Esophagus mucosa (tissue), 1 donor: Measurements from ENCODE around the gene SPRR2E. TPM values are rescaled to one million over a fixed set of nuclear protein-coding genes. Genes with fewer than 3 reads are reported as not detected.

ENCODE experiments used
- ATAC-seq: fragments of 200-7000 bp; cut with Tn5 transposase; one replicate; pipeline ENCODE4 v1.9.1; 2020
- total RNA-seq: library from RNA; stranded (reverse); gene quantifications from one replicate; pipeline ENCODE4 v1.2.4, GENCODE V29; 2023
- donor health status: DM: yes; HTN: yes; CAD: no.

SPRR2E gene
- total RNA-seq, 1 donor from 2014 or later: 1,779 TPM

DNA sequence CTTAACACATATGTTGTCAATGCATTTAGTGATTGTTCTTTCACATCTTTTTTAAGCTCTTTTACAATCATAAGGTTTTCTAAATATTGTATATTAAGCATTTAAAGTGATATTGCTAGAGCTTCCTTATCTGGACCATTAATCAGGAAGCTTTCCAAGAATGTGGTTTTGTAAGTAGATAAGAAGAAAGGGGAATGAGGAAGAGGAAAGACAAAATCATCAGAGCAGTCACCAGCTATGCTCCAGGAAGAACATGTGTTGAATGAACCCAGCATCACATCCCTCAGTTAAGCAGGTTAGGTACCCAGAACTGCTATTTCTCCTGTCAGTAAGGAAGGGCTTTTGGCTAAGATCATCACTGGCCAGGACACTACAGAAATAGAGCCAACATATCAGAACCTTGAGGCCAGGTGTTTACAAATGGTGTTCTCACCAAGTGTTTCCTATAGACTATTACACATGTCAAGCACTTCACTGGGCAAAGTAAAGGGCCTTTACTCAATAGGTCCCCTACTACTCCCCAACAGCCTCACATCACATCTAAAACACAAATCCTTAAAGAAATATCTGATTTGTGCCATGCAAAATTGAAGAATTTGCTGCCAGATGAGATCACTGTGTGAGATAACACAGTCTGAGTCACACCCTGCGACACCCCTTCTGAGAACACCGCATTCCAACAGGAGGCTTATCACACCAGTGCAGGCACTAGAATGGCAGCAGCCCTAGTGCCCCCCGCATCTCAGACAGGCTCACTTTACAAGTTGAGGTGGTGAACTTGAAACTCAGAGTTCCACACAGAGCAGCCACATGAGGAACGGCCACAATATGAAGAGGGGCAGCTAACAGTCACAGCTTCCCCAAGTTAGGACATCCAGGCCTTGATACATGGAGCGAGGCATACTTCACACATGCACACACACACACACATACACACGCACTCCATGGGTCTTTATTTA, 35.2 kb downstream of the SPRR2E start:
- no peak for ATAC-seq

DNA sequence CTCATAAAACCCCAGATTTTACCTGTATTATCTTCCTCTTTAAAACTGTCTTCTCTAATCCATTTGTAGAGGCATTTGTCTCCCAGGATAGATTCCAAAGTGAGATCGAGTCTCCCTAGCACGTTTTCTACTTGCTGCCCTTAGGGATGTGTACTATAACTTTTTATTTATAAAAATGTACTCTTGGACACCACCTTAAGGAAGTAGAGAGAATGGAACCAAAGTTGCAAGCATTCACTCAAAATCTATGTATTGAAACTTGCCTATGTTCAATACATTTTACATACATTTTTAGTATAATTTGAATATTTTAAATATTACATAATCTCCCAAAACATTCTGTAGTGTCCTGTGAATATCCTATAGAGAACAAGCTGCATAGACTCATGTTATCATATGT, 36.2 kb downstream of the SPRR2E start:
- no peak for ATAC-seq

DNA sequence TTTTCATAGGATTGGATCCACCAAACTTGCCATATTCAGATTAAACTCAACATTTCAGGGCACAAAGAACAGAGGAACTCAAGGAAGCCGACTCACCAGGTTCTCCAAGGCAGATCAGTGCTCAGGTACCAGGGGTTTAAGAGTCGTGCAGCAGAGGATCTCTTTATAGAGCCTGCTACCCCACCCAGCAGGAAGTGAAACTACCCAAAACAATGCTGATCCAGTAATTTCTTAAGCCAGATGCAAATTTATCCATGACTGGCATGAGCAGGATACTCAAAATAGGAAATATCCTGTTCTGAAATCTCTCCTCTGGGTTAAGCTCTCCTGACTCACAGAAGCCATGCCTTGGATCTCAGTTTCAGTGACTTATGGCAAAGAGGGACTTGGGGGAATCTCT, 37.0 kb downstream of the SPRR2E start, which contains the start of gene SPRR2A:
SPRR2A (minus strand) TSS at position 138 of the 400 bp plus-strand sequence. CDS start 777 bp downstream, outside the sequence.
- peak; percentile 83 for ATAC-seq

GRCh38 chr1:153056111-153056510, 38.2 kb downstream of the SPRR2E start:
- peak; percentile 7 for ATAC-seq

GRCh38 chr1:153049211-153049610, 45.1 kb downstream of the SPRR2E start:
- ATAC-seq: peak; percentile 30

Other genes starting within 250 kb of the SPRR2E start
- gene LCE7A, start 234.5 kb downstream of the SPRR2E start, total RNA-seq: not detected
- not detected for gene SMCP, start 216.2 kb downstream of the SPRR2E start, total RNA-seq
- gene IVL, start 186.0 kb downstream of the SPRR2E start, total RNA-seq: 145 TPM
- gene SPRR5, start 147.3 kb downstream of the SPRR2E start, total RNA-seq: 3.5 TPM
- not detected for gene SPRR4, start 123.9 kb downstream of the SPRR2E start, total RNA-seq
- gene SPRR1A, start 110.4 kb downstream of the SPRR2E start, total RNA-seq: 1,843 TPM
- gene SPRR3, start 92.8 kb downstream of the SPRR2E start, total RNA-seq: 10,043 TPM
- gene SPRR1B, start 63.3 kb downstream of the SPRR2E start, total RNA-seq: 2,894 TPM
- 1,669 TPM for gene SPRR2D, start 53.4 kb downstream of the SPRR2E start, total RNA-seq
- gene SPRR2A, start 37.0 kb downstream of the SPRR2E start, total RNA-seq: 5,244 TPM
- 27.1 TPM for gene SPRR2B, start 22.9 kb downstream of the SPRR2E start, total RNA-seq
- 198 TPM for gene SPRR2F, start 19.0 kb upstream of the SPRR2E start, total RNA-seq
- gene SPRR2G, start 56.4 kb upstream of the SPRR2E start, total RNA-seq: 0.68 TPM
- gene LELP1, start 108.9 kb upstream of the SPRR2E start, total RNA-seq: not detected
- not detected for gene PRR9, start 123.1 kb upstream of the SPRR2E start, total RNA-seq
- gene LORICRIN, start 165.2 kb upstream of the SPRR2E start, total RNA-seq: not detected
- gene PGLYRP3, start 218.4 kb upstream of the SPRR2E start, total RNA-seq: 31.3 TPM